Measurements from ENCODE around the gene PPP6R2.

PPP6R2 gene

GRCh38 chr22:50298266-50298637 is 44.9 kb upstream of the PPP6R2 start:
- TF ChIP-seq CTCF (IDR thresholded peaks at IDR 0.05; ENCODE audit: low read depth, low read length): no peak

GRCh38 chr22:50298937-50299784 is 44.0 kb upstream of the PPP6R2 start:
- no peaks in the 10 kb centered on the region for H3K9me3 ChIP-seq (ENCODE audit: severe bottlenecking)
- H3K36me3 ChIP-seq: peaks cover 58% of the 10 kb centered on the region
- no peak overlapping the region for H3K27ac ChIP-seq
- no peaks in the 10 kb centered on the region for H3K27me3 ChIP-seq (ENCODE audit: insufficient read depth, low read depth, severe bottlenecking)
- TF ChIP-seq CTCF (IDR thresholded peaks at IDR 0.05; ENCODE audit: low read depth, low read length): no peak
- H3K4me3 ChIP-seq (ENCODE audit: low read depth, low read length): no peak overlapping the region
- DNase-seq: no peak

More at GRCh38 chr22:50298266-50298637, 44.9 kb upstream of the PPP6R2 start:
- H3K27ac ChIP-seq: no peak overlapping the region
- H3K4me3 ChIP-seq (ENCODE audit: low read depth, low read length): no peak overlapping the region
- no peaks in the 10 kb centered on the region for H3K9me3 ChIP-seq (ENCODE audit: severe bottlenecking)
- DNase-seq: no peak
- peaks cover 53% of the 10 kb centered on the region for H3K36me3 ChIP-seq
- no peaks in the 10 kb centered on the region for H3K27me3 ChIP-seq (ENCODE audit: insufficient read depth, low read depth, severe bottlenecking)

GRCh38 chr22:50299785-50300619 is 43.1 kb upstream of the PPP6R2 start:
- DNase-seq: no peak
- peaks cover 58% of the 10 kb centered on the region for H3K36me3 ChIP-seq
- H3K4me3 ChIP-seq (ENCODE audit: low read depth, low read length): no peak overlapping the region
- no peaks in the 10 kb centered on the region for H3K27me3 ChIP-seq (ENCODE audit: insufficient read depth, low read depth, severe bottlenecking)
- no peaks in the 10 kb centered on the region for H3K9me3 ChIP-seq (ENCODE audit: severe bottlenecking)
- TF ChIP-seq CTCF (IDR thresholded peaks at IDR 0.05; ENCODE audit: low read depth, low read length): no peak
- H3K27ac ChIP-seq: no peak overlapping the region

- TF ChIP-seq CTCF (IDR thresholded peaks at IDR 0.05; ENCODE audit: low read depth, low read length): no peak
- peaks cover 59% of the 10 kb centered on the region for H3K36me3 ChIP-seq
- no peaks in the 10 kb centered on the region for H3K9me3 ChIP-seq (ENCODE audit: severe bottlenecking)
- no peak overlapping the region for H3K4me3 ChIP-seq (ENCODE audit: low read depth, low read length)
- no peaks in the 10 kb centered on the region for H3K27me3 ChIP-seq (ENCODE audit: insufficient read depth, low read depth, severe bottlenecking)
- no peak overlapping the region for H3K27ac ChIP-seq
- DNase-seq: no peak
Observed at GRCh38 chr22:50300620-50301257, 42.4 kb upstream of the PPP6R2 start.

GRCh38 chr22:50301581-50301991 is 41.5 kb upstream of the PPP6R2 start:
- H3K4me3 ChIP-seq (ENCODE audit: low read depth, low read length): no peak overlapping the region
- no peak overlapping the region for H3K27ac ChIP-seq
- no peaks in the 10 kb centered on the region for H3K27me3 ChIP-seq (ENCODE audit: insufficient read depth, low read depth, severe bottlenecking)
- H3K9me3 ChIP-seq (ENCODE audit: severe bottlenecking): no peaks in the 10 kb centered on the region
- no peak for DNase-seq
- peaks cover 60% of the 10 kb centered on the region for H3K36me3 ChIP-seq
- TF ChIP-seq CTCF (IDR thresholded peaks at IDR 0.05; ENCODE audit: low read depth, low read length): no peak

Measured in WERI-Rb-1 (cell line).